Activated T-cell treated with anti-CD3 and anti-CD28 coated beads, Interleukin-2, amount 50 U/mL, for 72 hours (primary cell): ENCODE data around the gene CACNA1D. TPM values are rescaled to one million over a fixed set of nuclear protein-coding genes. Genes with fewer than 3 reads are reported as not detected.

Experiments
- ATAC-seq, 2 donors: fragments of 150-1000 bp; cut with Tn5 transposase; replicated peaks in 1 of 2; 2 replicates each; pipeline ENCODE4 v1.10.0; 2021; ENCODE audit warnings: moderate library complexity in 2 of 2, mild to moderate bottlenecking in 1 of 2
- DNase-seq, 2 donors: peaks; one replicate each; pipeline ENCODE4 v3.0.0; 2021 to 2022; ENCODE audit warnings: mixed read lengths in 1 of 2
- H3K27ac Mint-ChIP-seq: one replicate; pipeline ENCODE4 v1.8.0; 2022; ENCODE audit warnings: mild to moderate bottlenecking, moderate library complexity, mixed read lengths
- H3K27me3 Mint-ChIP-seq: one replicate; pipeline ENCODE4 v1.8.0; 2022; ENCODE audit warnings: low read depth, mixed read lengths
- H3K36me3 Mint-ChIP-seq, 2 donors: one replicate each; pipeline ENCODE4 v1.8.0; 2022; ENCODE audit warnings: mixed read lengths in 2 of 2, mild to moderate bottlenecking in 1 of 2; ENCODE audit not compliant: insufficient read depth in 2 of 2
- H3K4me1 Mint-ChIP-seq: one replicate; pipeline ENCODE4 v1.8.0; 2022; ENCODE audit warnings: low read depth, mixed read lengths
- H3K4me3 Mint-ChIP-seq, 2 donors: one replicate each; pipeline ENCODE4 v1.8.0; 2022; ENCODE audit warnings: mild to moderate bottlenecking in 2 of 2, mixed read lengths in 2 of 2, moderate library complexity in 2 of 2
- H3K9me3 Mint-ChIP-seq, 2 donors: one replicate each; pipeline ENCODE4 v1.8.0; 2022; ENCODE audit warnings: mixed read lengths in 2 of 2
- total RNA-seq, 2 donors: library from RNA; stranded (reverse); gene quantifications; one replicate each; pipeline ENCODE4 v1.2.3, GENCODE V29; 2022

Gene CACNA1D
- total RNA-seq, 2 donors from 2014 or later, result 0.82 to 1.9 TPM

DNA sequence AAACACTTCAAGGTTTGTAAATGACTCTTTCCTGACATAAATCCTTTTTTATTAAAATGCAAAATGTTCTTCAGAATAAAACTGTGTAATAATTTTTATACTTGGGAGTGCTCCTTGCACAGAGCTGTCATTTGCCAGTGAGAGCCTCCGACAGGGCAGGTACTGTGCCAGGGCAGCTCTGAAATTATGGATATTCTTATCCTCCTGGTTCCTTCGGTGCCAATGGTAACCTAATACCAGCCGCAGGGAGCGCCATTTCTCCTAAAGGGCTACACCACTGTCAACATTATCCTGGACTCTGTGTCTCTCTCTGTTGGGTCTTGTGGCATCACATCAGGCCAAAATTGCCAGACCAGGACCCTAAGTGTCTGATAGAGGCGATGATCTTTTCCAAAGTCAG lies 318.8 kb downstream of the CACNA1D start:
- DNase-seq (no peak), ATAC-seq (no peak)
- Mint-ChIP-seq H3K4me1 (no peaks in the 10 kb centered on the region), H3K9me3 (no peaks in the 10 kb centered on the region), H3K27ac (no peak overlapping the region), H3K36me3 (no peaks in the 10 kb centered on the region), H3K4me3 (no peak overlapping the region), H3K27me3 (peaks cover 5% of the 10 kb centered on the region)

DNA sequence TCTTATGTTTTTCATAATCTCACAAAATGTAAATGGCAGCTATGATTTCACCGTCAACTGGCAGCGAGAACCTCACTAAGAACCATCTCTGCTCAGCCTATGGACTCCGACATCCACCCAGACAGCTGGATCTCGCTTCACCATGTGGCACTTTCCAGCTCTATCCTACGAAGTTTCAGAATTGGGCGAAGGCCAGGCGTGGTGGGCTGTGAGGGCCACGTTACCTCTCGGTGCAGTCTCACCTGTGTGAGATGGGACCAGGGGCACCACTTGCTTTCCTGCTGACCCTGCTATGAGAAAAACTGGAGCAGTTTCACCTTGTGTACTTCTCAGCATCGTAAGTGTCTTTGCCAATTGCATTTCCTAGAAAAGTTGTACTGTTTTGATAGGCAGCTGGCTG lies 319.5 kb downstream of the CACNA1D start:
- Mint-ChIP-seq H3K27ac (no peak overlapping the region), H3K4me3 (no peak overlapping the region), H3K4me1 (no peaks in the 10 kb centered on the region), H3K36me3 (no peaks in the 10 kb centered on the region), H3K9me3 (no peaks in the 10 kb centered on the region), H3K27me3 (peaks cover 6% of the 10 kb centered on the region)
- ATAC-seq (no peak), DNase-seq (no peak)

DNA sequence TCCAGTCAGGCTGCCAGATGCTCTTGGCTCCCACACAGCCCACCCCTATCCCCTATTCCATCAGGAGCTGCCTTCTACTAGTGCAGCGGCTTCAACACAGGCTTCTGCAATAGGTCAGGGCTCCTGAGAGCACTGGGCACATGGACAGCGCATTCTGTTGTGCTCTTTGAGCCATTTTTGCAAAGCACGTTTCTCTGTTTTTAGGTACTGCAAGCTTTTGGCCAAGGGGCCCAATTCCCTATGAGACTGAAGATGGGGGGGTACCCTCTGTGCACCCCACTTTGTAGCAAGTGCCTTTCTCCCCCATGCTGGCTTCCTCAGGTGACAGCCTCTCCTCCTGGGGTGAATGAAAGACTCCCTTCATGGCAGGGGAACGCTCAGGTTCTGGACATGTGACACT lies 320.7 kb downstream of the CACNA1D start:
- H3K9me3 Mint-ChIP-seq, result no peaks in the 10 kb centered on the region
- ATAC-seq (no peak), DNase-seq (no peak)

DNA sequence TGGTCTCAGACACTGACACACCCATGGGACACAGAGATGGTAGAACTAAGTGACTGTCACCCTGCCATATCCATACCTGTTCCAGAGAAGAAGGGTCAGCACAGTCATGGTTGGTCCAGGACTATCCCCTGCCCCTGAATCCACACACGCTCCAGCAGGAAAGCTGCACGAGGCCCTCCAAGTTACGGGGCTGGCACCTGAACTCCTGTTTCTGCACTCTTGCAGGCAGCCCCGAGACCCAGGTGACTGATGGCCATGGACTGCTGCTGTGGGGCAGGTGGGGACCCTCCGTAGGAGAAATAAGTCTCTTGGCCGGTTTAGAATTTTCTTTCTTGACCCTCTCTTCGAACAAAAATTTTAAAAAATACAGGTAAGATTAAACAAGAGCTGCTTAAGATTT lies 321.2 kb downstream of the CACNA1D start:
- DNase-seq, result no peak
- Mint-ChIP-seq H3K27me3 (peaks cover 6% of the 10 kb centered on the region), H3K9me3 (no peaks in the 10 kb centered on the region)

More for the DNA sequence above, 320.7 kb downstream of the CACNA1D start:
- no peaks in the 10 kb centered on the region for H3K36me3 Mint-ChIP-seq
- H3K27ac Mint-ChIP-seq, result no peak overlapping the region
- no peaks in the 10 kb centered on the region for H3K4me1 Mint-ChIP-seq
- no peak overlapping the region for H3K4me3 Mint-ChIP-seq
- H3K27me3 Mint-ChIP-seq, result peaks cover 6% of the 10 kb centered on the region

GRCh38 chr3:53816425-53816824 lies 322.0 kb downstream of the CACNA1D start:
- ATAC-seq (no peak), DNase-seq (no peak)
- no peaks in the 10 kb centered on the region for H3K9me3 Mint-ChIP-seq
- no peaks in the 10 kb centered on the region for H3K36me3 Mint-ChIP-seq
- H3K27me3 Mint-ChIP-seq, result peaks cover 6% of the 10 kb centered on the region
- H3K4me3 Mint-ChIP-seq, result no peak overlapping the region
- H3K27ac Mint-ChIP-seq, result no peak overlapping the region
- no peaks in the 10 kb centered on the region for H3K4me1 Mint-ChIP-seq

More for the DNA sequence above, 321.2 kb downstream of the CACNA1D start:
- ATAC-seq, result no peak
- H3K27ac Mint-ChIP-seq, result no peak overlapping the region
- no peak overlapping the region for H3K4me3 Mint-ChIP-seq
- no peaks in the 10 kb centered on the region for H3K4me1 Mint-ChIP-seq
- H3K36me3 Mint-ChIP-seq, result no peaks in the 10 kb centered on the region

DNA sequence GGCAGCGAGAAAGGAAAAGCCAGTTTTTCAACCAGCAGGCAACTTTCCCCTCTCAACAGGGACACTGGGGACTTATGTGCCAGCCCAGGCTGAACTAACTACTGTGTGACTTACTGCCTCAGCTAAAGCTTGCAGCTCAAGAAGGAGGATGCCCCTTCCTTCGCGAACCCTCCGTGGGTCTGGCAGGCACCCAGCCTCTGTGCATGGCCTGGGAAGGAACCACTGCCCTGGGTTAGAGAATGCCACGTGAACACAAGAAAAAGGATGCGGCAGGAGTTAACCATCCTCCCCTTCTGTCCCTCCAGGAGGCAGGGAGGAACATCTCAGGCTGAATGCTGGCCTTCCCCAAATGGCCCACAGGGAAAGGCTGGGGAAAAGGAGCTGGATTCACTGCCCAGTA lies 322.8 kb downstream of the CACNA1D start:
- Mint-ChIP-seq H3K9me3 (no peaks in the 10 kb centered on the region), H3K27ac (no peak overlapping the region), H3K27me3 (peaks cover 6% of the 10 kb centered on the region), H3K4me1 (no peaks in the 10 kb centered on the region), H3K36me3 (no peaks in the 10 kb centered on the region), H3K4me3 (no peak overlapping the region)
- no peak for ATAC-seq
- DNase-seq, result no peak

DNA sequence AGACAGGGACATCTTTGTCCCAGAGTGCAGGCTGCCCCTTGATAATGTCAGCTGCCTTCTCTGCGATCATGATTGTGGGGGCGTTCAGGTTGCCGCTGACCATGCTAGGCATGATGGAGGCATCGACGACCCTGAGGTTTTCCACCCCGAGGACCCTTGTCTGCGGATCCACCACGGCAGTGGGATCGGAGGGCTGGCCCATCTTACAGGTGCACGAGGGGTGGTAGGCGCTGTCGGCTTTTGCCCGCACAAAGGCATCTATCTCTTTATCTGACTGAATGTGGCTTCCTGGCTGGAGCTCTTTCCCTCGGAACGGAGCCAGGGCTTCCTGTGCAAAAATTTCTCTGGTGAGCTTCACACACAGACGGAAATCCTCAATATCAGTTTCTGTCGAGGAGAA lies 323.4 kb downstream of the CACNA1D start:
- no peaks in the 10 kb centered on the region for H3K36me3 Mint-ChIP-seq
- H3K27me3 Mint-ChIP-seq, result peaks cover 6% of the 10 kb centered on the region
- H3K4me3 Mint-ChIP-seq, result no peak overlapping the region
- H3K4me1 Mint-ChIP-seq, result no peaks in the 10 kb centered on the region
- no peaks in the 10 kb centered on the region for H3K9me3 Mint-ChIP-seq
- ATAC-seq, result no peak
- no peak overlapping the region for H3K27ac Mint-ChIP-seq
- DNase-seq, result no peak

- H3K27ac Mint-ChIP-seq, result no peak overlapping the region
- no peak for ATAC-seq
- no peaks in the 10 kb centered on the region for H3K9me3 Mint-ChIP-seq
- H3K4me1 Mint-ChIP-seq, result no peaks in the 10 kb centered on the region
- no peak overlapping the region for H3K4me3 Mint-ChIP-seq
- H3K27me3 Mint-ChIP-seq, result peaks cover 6% of the 10 kb centered on the region
- no peak for DNase-seq
- no peaks in the 10 kb centered on the region for H3K36me3 Mint-ChIP-seq
These were observed 324.1 kb downstream of the CACNA1D start for GRCh38 chr3:53818221-53819162.

DNA sequence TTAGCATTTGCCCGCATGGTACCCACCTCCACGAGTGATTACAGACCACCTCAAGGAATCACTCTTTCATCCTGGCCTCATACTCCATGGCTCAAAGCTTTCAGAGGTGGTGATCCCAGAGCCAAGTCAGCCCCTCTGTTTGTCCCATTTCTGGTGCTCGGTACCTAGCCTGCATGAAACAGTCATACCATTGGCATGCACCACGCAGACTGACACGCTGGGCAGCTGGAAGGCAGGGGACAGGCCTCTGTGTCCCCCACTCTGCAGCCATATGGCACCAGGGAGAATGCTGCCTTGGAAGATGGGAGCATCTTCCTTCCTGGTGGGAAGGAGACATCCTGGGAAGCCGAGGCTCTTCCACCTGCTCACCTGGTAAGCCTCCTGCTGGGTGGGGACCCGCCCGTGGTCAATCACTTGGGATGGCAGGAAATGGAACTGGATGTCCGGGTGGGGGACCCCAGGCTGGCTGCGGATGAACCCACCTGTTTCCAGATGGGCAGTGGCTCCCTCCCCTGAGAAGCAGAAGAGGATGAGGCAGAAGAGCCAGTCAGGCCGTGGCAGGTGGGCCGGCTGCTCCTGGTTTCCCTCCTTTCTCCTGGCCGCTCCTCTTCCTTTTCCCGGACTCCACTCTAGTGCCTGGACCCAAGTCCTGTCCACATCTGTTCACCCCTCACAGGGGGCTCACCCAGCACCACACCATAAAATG lies 324.9 kb downstream of the CACNA1D start:
- DNase-seq, result no peak
- Mint-ChIP-seq H3K9me3 (no peaks in the 10 kb centered on the region), H3K27me3 (peaks cover 6% of the 10 kb centered on the region), H3K27ac (no peak overlapping the region), H3K4me3 (no peak overlapping the region), H3K4me1 (no peaks in the 10 kb centered on the region), H3K36me3 (no peaks in the 10 kb centered on the region)
- ATAC-seq, result no peak

DNA sequence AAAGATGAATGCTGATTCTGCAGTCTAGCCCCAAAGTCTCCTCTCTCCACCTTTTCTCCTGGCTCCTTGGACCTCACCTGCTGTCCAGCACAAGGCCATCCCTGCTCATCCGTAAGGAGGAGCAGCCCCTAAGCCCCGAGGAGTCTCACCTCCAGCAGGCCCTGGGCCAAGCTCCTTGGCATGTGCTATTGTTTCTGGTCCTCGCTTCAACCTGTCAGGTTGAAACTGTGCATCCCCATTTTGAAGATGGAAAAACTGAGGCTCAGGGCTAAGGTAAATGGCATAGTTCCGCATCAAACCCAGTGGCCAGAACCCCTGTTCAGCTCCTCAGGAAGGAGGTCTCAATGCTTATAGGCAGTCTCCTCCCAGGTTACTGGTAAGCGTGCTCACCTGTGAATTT lies 325.7 kb downstream of the CACNA1D start:
- peaks cover 6% of the 10 kb centered on the region for H3K27me3 Mint-ChIP-seq
- H3K27ac Mint-ChIP-seq, result no peak overlapping the region
- ATAC-seq (no peak), DNase-seq (no peak)
- no peaks in the 10 kb centered on the region for H3K9me3 Mint-ChIP-seq
- no peak overlapping the region for H3K4me3 Mint-ChIP-seq
- no peaks in the 10 kb centered on the region for H3K36me3 Mint-ChIP-seq
- no peaks in the 10 kb centered on the region for H3K4me1 Mint-ChIP-seq

GRCh38 chr3:53820756-53821580 lies 326.6 kb downstream of the CACNA1D start:
- H3K4me3 Mint-ChIP-seq, result no peak overlapping the region
- no peak for ATAC-seq
- H3K9me3 Mint-ChIP-seq, result no peaks in the 10 kb centered on the region
- DNase-seq, result no peak
- no peaks in the 10 kb centered on the region for H3K4me1 Mint-ChIP-seq
- H3K27ac Mint-ChIP-seq, result no peak overlapping the region
- peaks cover 6% of the 10 kb centered on the region for H3K27me3 Mint-ChIP-seq
- H3K36me3 Mint-ChIP-seq, result no peaks in the 10 kb centered on the region

DNA sequence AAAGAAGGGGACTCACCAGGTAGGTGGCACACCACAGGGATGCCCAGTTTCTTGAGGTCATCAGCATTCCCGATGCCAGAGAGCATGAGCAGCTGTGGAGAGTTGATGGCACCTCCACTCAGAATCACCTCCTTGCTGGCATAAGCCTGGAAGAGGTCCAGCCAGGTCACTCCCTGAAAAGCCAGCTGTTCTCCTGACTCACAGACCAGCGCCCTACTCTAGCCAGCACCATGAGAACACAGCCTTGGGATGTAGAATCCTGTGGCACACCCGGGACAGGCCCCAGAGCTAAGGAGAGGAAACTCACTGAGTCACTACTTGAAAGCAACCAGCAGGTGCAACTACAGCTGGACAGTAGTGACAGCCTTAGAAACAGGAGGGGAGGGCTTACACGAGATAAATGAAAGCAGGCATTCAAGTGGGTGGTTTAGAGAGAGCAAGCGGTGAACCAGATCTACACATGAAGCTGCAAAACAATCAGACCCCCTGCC lies 327.3 kb downstream of the CACNA1D start:
- H3K9me3 Mint-ChIP-seq, result no peaks in the 10 kb centered on the region
- ATAC-seq (no peak), DNase-seq (no peak)
- peaks cover 6% of the 10 kb centered on the region for H3K27me3 Mint-ChIP-seq
- no peak overlapping the region for H3K4me3 Mint-ChIP-seq
- no peaks in the 10 kb centered on the region for H3K4me1 Mint-ChIP-seq
- no peaks in the 10 kb centered on the region for H3K36me3 Mint-ChIP-seq
- H3K27ac Mint-ChIP-seq, result no peak overlapping the region

DNA sequence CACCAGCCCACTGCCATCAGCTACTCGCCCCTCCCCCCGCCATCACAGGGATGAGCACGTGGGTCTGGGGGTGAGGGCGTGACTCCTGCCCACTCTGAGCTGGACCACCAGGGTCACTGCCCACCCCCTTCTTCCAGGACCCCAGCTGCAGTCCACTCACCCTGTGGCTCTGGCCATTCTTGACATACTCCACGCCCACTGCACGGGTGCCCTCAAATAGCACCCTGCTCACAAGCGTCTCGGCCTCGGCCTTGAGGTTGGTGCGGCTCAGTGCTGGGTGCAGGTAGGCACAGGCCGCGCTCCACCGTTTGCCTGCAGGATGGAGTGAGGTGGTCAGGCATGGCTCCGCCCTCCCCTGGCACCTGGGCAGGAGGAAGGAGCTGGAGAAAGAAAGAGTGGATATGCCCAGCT lies 327.9 kb downstream of the CACNA1D start:
- ATAC-seq, result no peak
- no peak overlapping the region for H3K27ac Mint-ChIP-seq
- DNase-seq, result no peak
- peaks cover 6% of the 10 kb centered on the region for H3K27me3 Mint-ChIP-seq
- H3K36me3 Mint-ChIP-seq, result no peaks in the 10 kb centered on the region
- no peaks in the 10 kb centered on the region for H3K4me1 Mint-ChIP-seq
- no peak overlapping the region for H3K4me3 Mint-ChIP-seq
- H3K9me3 Mint-ChIP-seq, result no peaks in the 10 kb centered on the region
